CD14-positive monocyte (primary cell): Measurements from ENCODE around the gene HTR7. TPM values are rescaled to one million over a fixed set of nuclear protein-coding genes. Genes with fewer than 3 reads are reported as not detected.

Experiments used
- DNase-seq, 3 donors: peaks; one replicate each; pipeline ENCODE4 v3.0.0-alpha.2; 2011 to 2022
- H2AFZ ChIP-seq: 2 replicates; pipeline ENCODE4 v1.6.0; 2012; ENCODE audit warnings: mild to moderate bottlenecking, low read depth, low read length, inconsistent platforms; ENCODE audit not compliant: insufficient read depth, poor library complexity, severe bottlenecking
- H3K27ac ChIP-seq, 2 donors: 1 replicate in 1 of 2; 2 replicates in 1 of 2; pipeline ENCODE4 v1.5.1; 2012 to 2013; ENCODE audit warnings: low read length in 2 of 2, control low read depth in 1 of 2, inconsistent platforms in 1 of 2, low read depth in 1 of 2, mild to moderate bottlenecking in 1 of 2
- H3K27me3 ChIP-seq, 2 donors: one replicate each; pipeline versions ENCODE4 v1.6.0 to v1.6.1; 2011 to 2013; ENCODE audit warnings: low read length in 2 of 2; ENCODE audit not compliant: control insufficient read depth in 2 of 2, insufficient read depth in 2 of 2
- H3K36me3 ChIP-seq, 2 donors: replicated peaks in 1 of 2; 1 replicate in 1 of 2; 2 replicates in 1 of 2; pipeline versions ENCODE4 v1.5.1 to v1.6.1; 2012 to 2013; ENCODE audit warnings: low read length in 2 of 2, control low read depth in 1 of 2, inconsistent platforms in 1 of 2, mild to moderate bottlenecking in 1 of 2; ENCODE audit not compliant: insufficient read depth in 2 of 2, control insufficient read depth in 1 of 2
- H3K4me1 ChIP-seq, 2 donors: 1 replicate in 1 of 2; 2 replicates in 1 of 2; pipeline versions ENCODE4 v1.5.1 to v1.6.1; 2012 to 2013; ENCODE audit warnings: low read length in 2 of 2, control low read depth in 1 of 2, inconsistent platforms in 1 of 2, mild to moderate bottlenecking in 1 of 2, moderate library complexity in 1 of 2; ENCODE audit not compliant: insufficient read depth in 2 of 2, control insufficient read depth in 1 of 2
- H3K4me2 ChIP-seq: replicated peaks from 2 replicates; pipeline ENCODE3; 2012; ENCODE audit warnings: low read length, moderate library complexity, mild to moderate bottlenecking; ENCODE audit not compliant: poor library complexity, severe bottlenecking; ENCODE audit errors: extremely low read depth
- H3K4me3 ChIP-seq, 3 experiments: fragments of 200-600 bp in 1 of 3; sonication (generic) in 1 of 3; replicated peaks in 1 of 3; 1 replicate in 2 of 3; 2 replicates in 1 of 3; pipeline ENCODE4 v1.5.1; 2011 to 2013; ENCODE audit warnings: low read length in 3 of 3, mild to moderate bottlenecking in 3 of 3, control low read depth in 2 of 3, low read depth in 2 of 3, inconsistent platforms in 1 of 3, moderate library complexity in 1 of 3
- H3K79me2 ChIP-seq: 2 replicates; pipeline ENCODE4 v1.6.0; 2012; ENCODE audit warnings: mild to moderate bottlenecking, control low read depth, inconsistent platforms, low read length, moderate library complexity; ENCODE audit not compliant: insufficient read depth
- H3K9ac ChIP-seq: 2 replicates; pipeline ENCODE4 v1.6.0; 2017; ENCODE audit warnings: low read length, mild to moderate bottlenecking; ENCODE audit not compliant: insufficient read depth, poor library complexity, severe bottlenecking
- H3K9me3 ChIP-seq, 2 donors: replicated peaks in 1 of 2; 1 replicate in 1 of 2; 2 replicates in 1 of 2; pipeline versions ENCODE4 v1.5.1 to v1.6.1; 2012 to 2013; ENCODE audit warnings: low read length in 2 of 2, control low read depth in 1 of 2; ENCODE audit not compliant: control insufficient read depth in 1 of 2, insufficient read depth in 1 of 2
- H4K20me1 ChIP-seq: 2 replicates; pipeline ENCODE4 v1.6.0; 2012; ENCODE audit warnings: mild to moderate bottlenecking, low read length, control low read depth, moderate library complexity; ENCODE audit not compliant: insufficient read depth
- H3K27ac Mint-ChIP-seq, 7 donors: one replicate each; pipeline ENCODE4 v1.8.0; 2020; ENCODE audit warnings: mild to moderate bottlenecking in 7 of 7, mixed read lengths in 7 of 7, moderate library complexity in 6 of 7, inconsistent platforms in 2 of 7
- H3K27me3 Mint-ChIP-seq, 3 donors: one replicate each; pipeline ENCODE4 v1.8.0; 2021 to 2022; ENCODE audit warnings: low read depth in 3 of 3, mild to moderate bottlenecking in 3 of 3, mixed read lengths in 3 of 3, moderate library complexity in 3 of 3, inconsistent platforms in 1 of 3
- H3K36me3 Mint-ChIP-seq, 2 donors: one replicate each; pipeline ENCODE4 v1.8.0; 2020; ENCODE audit warnings: mixed read lengths in 2 of 2, inconsistent platforms in 1 of 2, mild to moderate bottlenecking in 1 of 2
- H3K4me1 Mint-ChIP-seq: one replicate; pipeline ENCODE4 v1.8.0; 2020; ENCODE audit warnings: mild to moderate bottlenecking, mixed read lengths
- H3K4me3 Mint-ChIP-seq, 2 donors: one replicate each; pipeline ENCODE4 v1.8.0; 2020; ENCODE audit warnings: mild to moderate bottlenecking in 2 of 2, mixed read lengths in 2 of 2, moderate library complexity in 1 of 2
- H3K9me3 Mint-ChIP-seq, 7 donors: one replicate each; pipeline ENCODE4 v1.8.0; 2020 to 2022; ENCODE audit warnings: mixed read lengths in 7 of 7, mild to moderate bottlenecking in 6 of 7, moderate library complexity in 6 of 7, inconsistent platforms in 2 of 7
- WGBS: methylation state at CpG from one replicate; pipeline ENCODE4 v1.1.5; 2013; ENCODE audit warnings: missing lambda C conversion rate; ENCODE audit not compliant: insufficient coverage; 5-methylcytosine and 5-hydroxymethylcytosine counted together
- intact Hi-C, 2 donors: fragments of 100-400 bp; cut with micrococcal nuclease; formaldehyde crosslinking; loops; one replicate each; pipeline versions ENCODE4 v1.15.0 to v1.15.1; 2023
- polyA plus RNA-seq, 3 donors: library from polyadenylated mRNA; depleted of rRNA in 1 of 3; unstranded in 2 of 3; stranded (reverse) in 1 of 3; fragments of 300-500 nt in 2 of 3; fragments of >200 nt in 1 of 3; fragmentation: Illumina TruSeq in 2 of 3; gene quantifications; 1 replicate in 2 of 3; 2 replicates in 1 of 3; pipeline ENCODE4 v1.2.3, GENCODE V29; 2012 to 2021
- TF ChIP-seq, protein P1 (sequence below): fragments of 200-600 bp; IDR thresholded peaks from one replicate; pipeline ENCODE4 v1.8.0; 2022; ENCODE audit warnings: antibody characterized with exemption, mild to moderate bottlenecking

Gene HTR7
- polyA plus RNA-seq, 3 donors, result 0.95 to 1.6 (median 1.1) TPM

DNA sequence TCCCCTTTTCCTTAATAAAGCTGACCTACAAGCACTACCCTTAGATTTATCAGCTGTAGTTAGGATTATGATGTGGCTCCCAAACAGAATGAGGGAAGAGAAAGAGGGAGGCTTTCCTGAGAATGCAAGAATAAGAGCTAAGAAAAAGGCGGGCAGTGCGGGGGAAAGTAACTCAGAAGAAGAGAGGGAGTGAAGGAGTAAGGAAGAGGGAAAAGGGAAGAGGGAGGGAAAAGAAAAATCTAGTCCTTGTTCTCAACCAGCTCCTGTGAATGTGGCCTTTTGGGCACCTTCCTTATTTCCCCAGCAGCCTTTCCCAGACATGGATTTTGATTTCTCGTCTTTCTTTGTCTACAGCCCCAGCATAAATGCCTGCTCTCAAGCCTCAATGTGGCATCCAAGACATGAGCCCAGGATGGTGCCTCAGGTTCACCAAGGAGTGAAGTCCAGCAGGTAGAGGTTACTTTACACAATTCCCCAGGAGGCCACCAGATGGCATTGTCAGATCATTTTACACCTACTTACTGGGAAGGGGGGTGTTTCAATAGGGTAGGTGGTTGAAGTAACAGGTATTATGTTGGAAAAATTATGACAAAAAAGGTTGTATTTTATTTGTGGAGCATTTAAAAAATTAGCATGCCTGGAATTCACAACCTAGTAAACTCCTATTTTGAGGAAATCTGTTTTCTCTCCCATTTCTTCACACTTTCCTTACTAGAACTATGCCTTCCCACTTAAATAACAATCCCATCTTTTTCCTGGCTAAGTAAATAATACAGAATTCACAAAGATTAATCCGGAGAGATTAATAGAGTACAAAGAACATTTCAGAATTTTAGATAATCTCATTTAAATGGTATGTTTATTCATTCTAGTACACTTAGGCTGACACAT is 106.5 kb downstream of the HTR7 start:
- intact Hi-C loops, result loop anchor here (2.0 to 5.0 kb wide), 2 partner anchors 113 to 116 kb away; no protein-coding TSS in a partner anchor
- Histone ChIP-seq H3K27ac (no peak overlapping the region), H3K36me3 (no peaks in the 10 kb centered on the region), H3K27me3 (peaks cover 0 to 2% of the 10 kb centered on the region in 2 donors), H3K4me3 (no peak overlapping the region), H3K4me2 (no peak overlapping the region), H3K9me3 (no peaks in the 10 kb centered on the region), H3K4me1 (no peaks in the 10 kb centered on the region), H2AFZ (no peak overlapping the region), H3K79me2 (no peaks in the 10 kb centered on the region), H3K9ac (no peak overlapping the region), H4K20me1 (no peaks in the 10 kb centered on the region)
- no peaks in the 10 kb centered on the region for H3K36me3 Mint-ChIP-seq
- peak; percentile 18 to 57 (median 54) for DNase-seq
- no peak overlapping the region for H3K4me3 Mint-ChIP-seq
- H3K27me3 Mint-ChIP-seq, result peaks cover 0 to 13% (median 0%) of the 10 kb centered on the region in 3 donors
- TF ChIP-seq, protein P1, sequence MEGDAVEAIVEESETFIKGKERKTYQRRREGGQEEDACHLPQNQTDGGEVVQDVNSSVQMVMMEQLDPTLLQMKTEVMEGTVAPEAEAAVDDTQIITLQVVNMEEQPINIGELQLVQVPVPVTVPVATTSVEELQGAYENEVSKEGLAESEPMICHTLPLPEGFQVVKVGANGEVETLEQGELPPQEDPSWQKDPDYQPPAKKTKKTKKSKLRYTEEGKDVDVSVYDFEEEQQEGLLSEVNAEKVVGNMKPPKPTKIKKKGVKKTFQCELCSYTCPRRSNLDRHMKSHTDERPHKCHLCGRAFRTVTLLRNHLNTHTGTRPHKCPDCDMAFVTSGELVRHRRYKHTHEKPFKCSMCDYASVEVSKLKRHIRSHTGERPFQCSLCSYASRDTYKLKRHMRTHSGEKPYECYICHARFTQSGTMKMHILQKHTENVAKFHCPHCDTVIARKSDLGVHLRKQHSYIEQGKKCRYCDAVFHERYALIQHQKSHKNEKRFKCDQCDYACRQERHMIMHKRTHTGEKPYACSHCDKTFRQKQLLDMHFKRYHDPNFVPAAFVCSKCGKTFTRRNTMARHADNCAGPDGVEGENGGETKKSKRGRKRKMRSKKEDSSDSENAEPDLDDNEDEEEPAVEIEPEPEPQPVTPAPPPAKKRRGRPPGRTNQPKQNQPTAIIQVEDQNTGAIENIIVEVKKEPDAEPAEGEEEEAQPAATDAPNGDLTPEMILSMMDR, result peak; percentile 90
- peak overlapping the region in 2 of 7 donors; percentile 20 to 22 for H3K27ac Mint-ChIP-seq
- H3K9me3 Mint-ChIP-seq, result no peaks in the 10 kb centered on the region
- WGBS, result 20% methylated on average over 1 of the region's 4 CpGs
- H3K4me1 Mint-ChIP-seq, result peaks cover 3% of the 10 kb centered on the region

DNA sequence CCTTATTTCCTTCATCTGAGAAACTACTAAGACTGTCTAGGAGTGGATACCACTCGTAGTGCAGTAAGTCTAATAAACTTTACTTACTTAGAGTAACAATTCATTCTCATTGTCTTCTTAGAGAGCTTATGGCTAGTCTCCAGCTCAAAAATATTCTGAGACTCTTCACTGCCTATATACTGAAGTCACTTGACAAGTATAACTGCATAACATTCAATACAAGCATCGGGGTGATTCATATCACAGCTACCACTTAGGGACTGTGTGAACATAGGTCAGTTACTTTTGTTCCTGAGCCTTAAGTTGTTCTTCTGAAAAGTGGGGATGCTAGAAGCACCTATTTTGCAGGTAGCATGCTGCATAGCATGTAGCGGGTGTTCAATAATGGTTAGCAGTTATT is 111.0 kb downstream of the HTR7 start:
- Histone ChIP-seq H3K79me2 (no peaks in the 10 kb centered on the region), H3K36me3 (no peaks in the 10 kb centered on the region), H3K27me3 (peaks cover 0 to 2% of the 10 kb centered on the region in 2 donors), H3K4me1 (no peaks in the 10 kb centered on the region), H3K9ac (no peak overlapping the region), H3K27ac (no peak overlapping the region), H3K9me3 (no peaks in the 10 kb centered on the region), H2AFZ (no peak overlapping the region), H4K20me1 (no peaks in the 10 kb centered on the region), H3K4me3 (no peak overlapping the region), H3K4me2 (no peak overlapping the region)
- intact Hi-C loops, result no loop called here
- Mint-ChIP-seq H3K4me1 (peaks cover 10% of the 10 kb centered on the region), H3K27me3 (peaks cover 0 to 10% (median 0%) of the 10 kb centered on the region in 3 donors), H3K36me3 (no peaks in the 10 kb centered on the region), H3K9me3 (no peaks in the 10 kb centered on the region), H3K27ac (no peak overlapping the region), H3K4me3 (no peak overlapping the region)
- WGBS, result 100% methylated on average over 1 of the region's 3 CpGs
- TF ChIP-seq, protein P1, result no peak
- no peak for DNase-seq
